ENCODE measurements around the gene STAU1. TPM values are rescaled to one million over a fixed set of nuclear protein-coding genes. Genes with fewer than 3 reads are reported as not detected.
A peak's percentile ranks its signal among the peaks of the same experiment; 100 is the strongest.

The STAU1 gene
- total and polyA plus RNA-seq, 2 of the 13 experiments (the other 11 are each of a cell fraction or from before 2014, with no cell fraction given): 119 to 133 TPM

DNA sequence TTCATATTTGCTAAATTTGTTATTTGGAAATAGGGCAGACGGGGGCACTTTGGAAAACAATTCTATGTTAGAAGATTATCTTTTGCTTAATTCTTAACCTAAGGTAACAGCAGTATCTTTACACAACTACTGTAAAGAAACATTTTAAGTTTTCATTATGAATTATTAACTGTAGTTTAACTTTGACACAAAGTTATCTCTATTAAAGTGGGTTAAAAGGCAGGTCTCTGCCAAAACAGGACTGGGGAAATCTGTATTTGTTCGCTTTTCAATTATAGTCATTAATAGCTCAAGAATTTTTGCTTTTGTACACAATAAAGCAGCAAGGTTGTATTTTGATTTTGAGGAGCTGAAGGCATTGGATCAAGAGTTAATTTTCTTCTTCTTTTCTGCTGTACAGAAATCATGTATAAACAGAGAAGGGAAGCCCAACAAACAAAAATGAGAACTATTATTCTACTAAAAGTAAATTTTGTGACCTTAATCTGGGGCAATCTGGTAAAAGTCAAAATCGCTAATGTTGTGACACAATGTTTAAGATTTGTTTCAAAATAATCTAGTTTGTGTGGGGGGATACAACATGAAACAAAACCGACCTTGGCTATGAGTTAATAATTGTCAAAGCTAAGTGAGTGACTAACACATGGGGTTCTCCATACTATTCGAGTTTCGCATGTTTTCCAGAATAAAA is 2.9 kb downstream of the STAU1 start (continued):
- TF ChIP-seq MED1 (CRISPR knock-in tag; IDR thresholded peaks at IDR 0.05): peak; percentile 9; the same call in 1 of the 2 replicates
- TF ChIP-seq ZBTB1 (CRISPR knock-in tag; IDR thresholded peaks at IDR 0.05; ENCODE audit: borderline replicate concordance): no peak
- TF ChIP-seq CEBPG (CRISPR knock-in tag; IDR thresholded peaks at IDR 0.05): peak; percentile 84
- no peak for TF ChIP-seq ATM (IDR thresholded peaks at IDR 0.05; ENCODE audit: borderline replicate concordance)
- TF ChIP-seq ZNF749 (CRISPR knock-in tag; IDR thresholded peaks at IDR 0.05; ENCODE audit: borderline replicate concordance): no peak
- TF ChIP-seq NFATC3 (CRISPR knock-in tag; IDR thresholded peaks at IDR 0.05): no peak
- peak; percentile 40; the same call in 1 of the 2 replicates for TF ChIP-seq KLF6 (CRISPR knock-in tag; IDR thresholded peaks at IDR 0.05)
- no peak for TF ChIP-seq ZNF124 (CRISPR knock-in tag; IDR thresholded peaks at IDR 0.05)
- TF ChIP-seq MEF2D (CRISPR knock-in tag; IDR thresholded peaks at IDR 0.05): no peak
- TF ChIP-seq ZNF841 (CRISPR knock-in tag; IDR thresholded peaks at IDR 0.05; ENCODE audit: borderline replicate concordance): no peak
- no peak for TF ChIP-seq ZEB1 (IDR thresholded peaks at IDR 0.05; ENCODE audit: insufficient replicate concordance, low read depth)
- TF ChIP-seq, protein P1, sequence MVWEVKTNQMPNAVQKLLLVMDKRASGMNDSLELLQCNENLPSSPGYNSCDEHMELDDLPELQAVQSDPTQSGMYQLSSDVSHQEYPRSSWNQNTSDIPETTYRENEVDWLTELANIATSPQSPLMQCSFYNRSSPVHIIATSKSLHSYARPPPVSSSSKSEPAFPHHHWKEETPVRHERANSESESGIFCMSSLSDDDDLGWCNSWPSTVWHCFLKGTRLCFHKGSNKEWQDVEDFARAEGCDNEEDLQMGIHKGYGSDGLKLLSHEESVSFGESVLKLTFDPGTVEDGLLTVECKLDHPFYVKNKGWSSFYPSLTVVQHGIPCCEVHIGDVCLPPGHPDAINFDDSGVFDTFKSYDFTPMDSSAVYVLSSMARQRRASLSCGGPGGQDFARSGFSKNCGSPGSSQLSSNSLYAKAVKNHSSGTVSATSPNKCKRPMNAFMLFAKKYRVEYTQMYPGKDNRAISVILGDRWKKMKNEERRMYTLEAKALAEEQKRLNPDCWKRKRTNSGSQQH (CRISPR knock-in tag; IDR thresholded peaks at IDR 0.05; ENCODE audit: low read depth): peak; percentile 32
- no peak for TF ChIP-seq ZSCAN31 (CRISPR knock-in tag; IDR thresholded peaks at IDR 0.05; ENCODE audit: low read depth)
- no peak for TF ChIP-seq EZH2 (conservative IDR thresholded peaks at IDR 0.05; ENCODE audit: low read depth, low read length)
- peak; percentile 37; the same call in 1 of the 2 replicates for TF ChIP-seq ATF1 (CRISPR knock-in tag; IDR thresholded peaks at IDR 0.05)
- TF ChIP-seq TMF1 (CRISPR knock-in tag; IDR thresholded peaks at IDR 0.05; ENCODE audit: low read depth): no peak
- TF ChIP-seq RARA (CRISPR knock-in tag; IDR thresholded peaks at IDR 0.05): peak; percentile 21; the same call in 1 of the 2 replicates
- TF ChIP-seq ZNF501 (CRISPR knock-in tag; IDR thresholded peaks at IDR 0.05): no peak
- TF ChIP-seq SIN3A (IDR thresholded peaks at IDR 0.05; ENCODE audit: borderline replicate concordance, low read depth, low read length): no peak
- TF ChIP-seq SP5 (CRISPR knock-in tag; IDR thresholded peaks at IDR 0.05; ENCODE audit: borderline replicate concordance, low read depth): no peak
- TF ChIP-seq, protein P2, sequence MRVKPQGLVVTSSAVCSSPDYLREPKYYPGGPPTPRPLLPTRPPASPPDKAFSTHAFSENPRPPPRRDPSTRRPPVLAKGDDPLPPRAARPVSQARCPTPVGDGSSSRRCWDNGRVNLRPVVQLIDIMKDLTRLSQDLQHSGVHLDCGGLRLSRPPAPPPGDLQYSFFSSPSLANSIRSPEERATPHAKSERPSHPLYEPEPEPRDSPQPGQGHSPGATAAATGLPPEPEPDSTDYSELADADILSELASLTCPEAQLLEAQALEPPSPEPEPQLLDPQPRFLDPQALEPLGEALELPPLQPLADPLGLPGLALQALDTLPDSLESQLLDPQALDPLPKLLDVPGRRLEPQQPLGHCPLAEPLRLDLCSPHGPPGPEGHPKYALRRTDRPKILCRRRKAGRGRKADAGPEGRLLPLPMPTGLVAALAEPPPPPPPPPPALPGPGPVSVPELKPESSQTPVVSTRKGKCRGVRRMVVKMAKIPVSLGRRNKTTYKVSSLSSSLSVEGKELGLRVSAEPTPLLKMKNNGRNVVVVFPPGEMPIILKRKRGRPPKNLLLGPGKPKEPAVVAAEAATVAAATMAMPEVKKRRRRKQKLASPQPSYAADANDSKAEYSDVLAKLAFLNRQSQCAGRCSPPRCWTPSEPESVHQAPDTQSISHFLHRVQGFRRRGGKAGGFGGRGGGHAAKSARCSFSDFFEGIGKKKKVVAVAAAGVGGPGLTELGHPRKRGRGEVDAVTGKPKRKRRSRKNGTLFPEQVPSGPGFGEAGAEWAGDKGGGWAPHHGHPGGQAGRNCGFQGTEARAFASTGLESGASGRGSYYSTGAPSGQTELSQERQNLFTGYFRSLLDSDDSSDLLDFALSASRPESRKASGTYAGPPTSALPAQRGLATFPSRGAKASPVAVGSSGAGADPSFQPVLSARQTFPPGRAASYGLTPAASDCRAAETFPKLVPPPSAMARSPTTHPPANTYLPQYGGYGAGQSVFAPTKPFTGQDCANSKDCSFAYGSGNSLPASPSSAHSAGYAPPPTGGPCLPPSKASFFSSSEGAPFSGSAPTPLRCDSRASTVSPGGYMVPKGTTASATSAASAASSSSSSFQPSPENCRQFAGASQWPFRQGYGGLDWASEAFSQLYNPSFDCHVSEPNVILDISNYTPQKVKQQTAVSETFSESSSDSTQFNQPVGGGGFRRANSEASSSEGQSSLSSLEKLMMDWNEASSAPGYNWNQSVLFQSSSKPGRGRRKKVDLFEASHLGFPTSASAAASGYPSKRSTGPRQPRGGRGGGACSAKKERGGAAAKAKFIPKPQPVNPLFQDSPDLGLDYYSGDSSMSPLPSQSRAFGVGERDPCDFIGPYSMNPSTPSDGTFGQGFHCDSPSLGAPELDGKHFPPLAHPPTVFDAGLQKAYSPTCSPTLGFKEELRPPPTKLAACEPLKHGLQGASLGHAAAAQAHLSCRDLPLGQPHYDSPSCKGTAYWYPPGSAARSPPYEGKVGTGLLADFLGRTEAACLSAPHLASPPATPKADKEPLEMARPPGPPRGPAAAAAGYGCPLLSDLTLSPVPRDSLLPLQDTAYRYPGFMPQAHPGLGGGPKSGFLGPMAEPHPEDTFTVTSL (CRISPR knock-in tag; IDR thresholded peaks at IDR 0.05; ENCODE audit: borderline replicate concordance): peak; percentile 67; the same call in 1 of the 2 replicates
- TF ChIP-seq ZBTB25 (CRISPR knock-in tag; IDR thresholded peaks at IDR 0.05): no peak
- no peak for TF ChIP-seq NRL (CRISPR knock-in tag; IDR thresholded peaks at IDR 0.05; ENCODE audit: borderline replicate concordance)
- TF ChIP-seq ZSCAN21 (CRISPR knock-in tag; IDR thresholded peaks at IDR 0.05; ENCODE audit: borderline replicate concordance): no peak
- TF ChIP-seq ELF3 (CRISPR knock-in tag; IDR thresholded peaks at IDR 0.05): no peak
